RCC 7860 (cell line): ENCODE measurements around the gene FAM3D.
A peak's percentile ranks its signal among the peaks of the same experiment; 100 is the strongest.

Source experiments
- DNase-seq: peaks from one replicate; pipeline ENCODE4 v3.0.0-alpha.2; 2015; ENCODE audit warnings: low spot score
- FAIRE-seq: peaks from 2 replicates; lab custom pipeline; 2012; peaks lifted over from hg19 to GRCh38; lab: Jason Lieb, UNC

Gene FAM3D

DNA sequence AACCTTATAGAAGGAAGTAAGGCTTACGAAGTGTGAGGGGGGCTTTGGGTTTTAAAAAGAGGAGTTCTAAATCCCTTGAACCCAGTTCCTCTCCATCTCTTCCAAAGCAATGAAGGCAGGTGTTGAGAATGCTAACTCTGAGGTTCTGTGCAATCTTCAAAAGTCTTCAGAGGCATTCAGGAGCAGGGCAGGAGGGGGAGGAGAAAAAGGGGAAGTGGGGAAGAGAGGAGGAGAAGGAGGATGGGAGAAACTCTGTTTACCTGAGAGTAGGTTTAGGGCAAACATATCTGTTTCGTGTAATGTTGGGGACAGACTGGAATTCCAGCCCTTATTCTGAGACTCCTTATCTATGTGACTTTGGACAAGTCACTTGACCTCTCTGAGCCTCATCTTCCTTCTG, 36.9 kb downstream of the FAM3D start:
- DNase-seq (no peak), FAIRE-seq (no peak)

DNA sequence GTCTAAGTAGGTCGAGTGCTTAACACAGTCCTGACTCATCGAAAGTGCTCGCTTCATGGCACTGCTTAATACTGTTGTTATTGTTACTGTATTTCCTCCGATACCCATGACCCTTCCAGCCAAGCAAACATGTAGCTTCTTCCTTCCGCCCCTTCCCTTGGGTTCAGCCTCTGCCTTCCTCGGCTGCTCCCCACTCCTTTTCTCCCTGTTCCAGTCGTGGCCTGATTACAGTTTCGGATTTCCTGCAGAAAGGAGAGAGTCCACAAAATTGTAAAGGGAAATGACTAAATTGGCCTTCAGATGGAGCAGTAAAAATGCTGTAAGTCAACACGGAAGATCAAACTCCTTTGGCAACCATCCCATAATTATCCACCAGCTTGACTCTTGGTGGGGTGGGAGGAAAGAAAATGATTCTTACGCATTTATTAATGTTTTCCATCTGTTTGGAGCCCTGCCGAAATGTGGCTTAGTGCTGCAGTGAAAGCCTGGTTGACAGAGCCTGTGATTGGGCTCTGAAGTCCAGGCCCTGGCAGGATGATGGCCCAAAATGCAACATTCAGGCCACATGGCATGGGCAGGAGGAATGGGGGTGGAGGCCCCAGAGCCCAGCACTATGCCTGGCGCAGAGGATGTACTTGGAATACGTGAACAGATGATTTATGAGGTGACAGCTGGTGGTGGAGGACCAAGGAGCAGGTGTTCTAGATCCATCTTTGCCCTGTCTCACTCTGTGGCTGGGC, 37.6 kb downstream of the FAM3D start:
- no peak for FAIRE-seq
- DNase-seq = no peak

DNA sequence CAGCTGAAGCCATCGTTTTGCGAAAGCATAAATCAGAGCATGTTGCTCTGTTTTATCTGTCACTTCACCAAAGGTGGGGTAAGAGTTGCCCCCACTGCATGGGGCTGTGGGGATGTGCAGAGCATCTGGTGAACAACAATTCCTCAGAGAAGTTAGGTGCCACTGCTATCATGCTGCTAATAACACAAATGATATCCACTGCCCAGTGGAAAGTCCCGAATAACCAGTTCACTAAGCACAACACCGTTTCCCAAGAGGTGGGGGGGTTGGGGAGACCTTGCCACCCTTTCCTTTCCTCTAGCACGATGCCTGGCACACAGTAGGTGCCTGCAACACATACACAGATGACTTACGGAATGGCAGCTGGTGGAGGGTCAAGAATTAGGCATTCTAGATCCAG, 38.6 kb downstream of the FAM3D start:
- no peak for FAIRE-seq

DNA sequence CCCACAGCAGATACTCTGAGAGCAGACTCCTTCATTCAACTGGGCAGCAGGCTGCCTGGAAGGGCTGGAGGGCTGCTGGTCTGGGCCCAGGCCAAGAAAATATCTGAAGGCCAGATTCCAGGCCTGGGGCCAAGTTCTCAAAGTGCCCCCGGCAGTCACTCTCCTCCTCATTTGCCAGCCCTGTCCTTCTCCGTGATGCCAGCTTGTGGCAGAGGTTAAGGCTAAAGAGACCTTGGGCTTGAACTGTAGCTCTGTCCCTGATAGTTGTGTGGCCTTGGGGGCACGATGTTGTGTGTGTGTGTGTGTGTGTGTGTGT, 39.0 kb downstream of the FAM3D start:
- no peak for DNase-seq
- FAIRE-seq = no peak

More for the DNA sequence above, 38.6 kb downstream of the FAM3D start:
- no peak for DNase-seq

DNA sequence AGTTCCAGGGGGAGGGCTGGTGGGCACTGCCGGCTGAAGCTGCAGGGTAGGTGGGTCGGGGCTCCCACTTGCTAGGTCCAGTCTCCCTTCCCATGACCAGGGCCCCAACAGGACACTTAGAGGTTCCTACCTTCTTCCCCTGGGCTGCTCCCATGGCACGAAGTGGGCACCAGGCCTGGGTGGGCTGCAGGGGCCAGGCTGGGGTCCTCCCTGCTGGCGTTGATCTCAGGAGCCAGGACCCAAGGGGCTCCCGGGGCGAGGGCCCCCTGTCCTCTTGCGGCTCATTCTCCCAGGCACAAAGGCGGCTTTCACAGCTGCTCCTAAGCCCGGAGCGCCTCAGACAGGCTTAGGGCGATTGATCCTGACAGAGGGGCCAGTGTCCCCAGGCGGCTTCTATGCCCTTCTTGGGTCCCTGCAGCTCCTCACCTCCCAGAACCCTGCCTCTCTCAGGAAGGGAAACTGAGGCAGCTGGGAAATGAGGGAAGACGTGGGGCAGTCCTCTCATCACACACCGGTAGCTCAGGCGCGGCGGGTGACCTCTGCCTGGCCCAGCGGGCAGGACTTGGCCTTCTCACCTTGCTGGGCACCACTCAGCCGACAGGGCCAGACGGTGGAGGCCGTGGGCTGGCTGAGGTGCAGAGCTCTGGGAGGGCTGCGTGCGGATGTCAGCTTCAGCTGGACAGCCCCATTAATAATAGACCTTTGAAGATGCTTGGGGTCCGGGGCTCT, 39.6 kb downstream of the FAM3D start:
- FAIRE-seq (no peak), DNase-seq (no peak)

DNA sequence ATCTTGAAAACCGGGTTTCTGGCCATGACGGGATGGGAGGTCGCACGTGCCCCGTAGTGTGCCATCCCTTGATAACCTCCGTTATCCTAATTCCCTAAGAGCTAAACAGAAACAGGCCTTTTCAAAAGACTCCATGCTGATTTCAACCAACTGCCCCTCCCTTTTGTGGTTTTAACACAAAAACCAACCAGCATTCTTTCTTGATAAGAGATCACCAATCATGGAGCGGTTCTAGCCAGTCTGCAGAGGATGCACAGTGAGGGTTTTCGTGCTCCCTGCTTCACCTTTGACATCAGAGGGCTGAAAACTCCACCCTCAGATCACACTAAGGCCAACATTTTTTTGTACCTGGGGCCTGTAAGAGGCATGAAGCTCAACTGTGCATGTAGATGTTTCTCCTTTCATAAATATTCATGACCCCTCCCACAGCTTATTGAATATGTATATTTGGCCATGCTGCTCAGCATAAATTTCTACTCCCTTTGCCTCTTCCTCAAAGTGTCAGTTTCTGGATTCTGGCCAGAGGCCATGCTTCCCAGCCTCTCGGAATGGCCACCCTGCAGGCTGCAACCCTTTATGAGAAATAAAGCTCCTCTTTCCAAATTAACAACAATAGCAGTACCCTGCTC, 41.3 kb downstream of the FAM3D start:
- DNase-seq (no peak), FAIRE-seq (no peak)

DNA sequence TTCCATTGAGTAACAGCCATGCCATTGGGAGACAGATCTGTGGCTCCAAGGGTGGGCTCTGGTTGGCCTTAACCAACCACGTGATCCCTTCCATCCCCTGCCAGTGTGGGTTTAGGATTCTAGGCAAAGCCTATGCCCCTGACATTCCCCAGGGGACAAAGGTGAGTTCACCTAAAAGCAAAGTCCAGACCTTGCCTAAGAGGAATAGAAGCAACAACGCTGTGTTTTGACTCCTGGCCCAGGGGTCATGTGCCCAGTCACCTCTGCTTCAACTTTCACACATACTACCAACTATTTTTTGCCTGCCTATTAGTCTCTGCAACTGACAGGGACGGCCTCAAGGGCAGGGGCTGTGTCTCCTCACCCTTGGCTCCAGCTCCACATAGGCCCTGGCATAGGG, 42.0 kb downstream of the FAM3D start:
- FAIRE-seq (no peak), DNase-seq (no peak)

DNA sequence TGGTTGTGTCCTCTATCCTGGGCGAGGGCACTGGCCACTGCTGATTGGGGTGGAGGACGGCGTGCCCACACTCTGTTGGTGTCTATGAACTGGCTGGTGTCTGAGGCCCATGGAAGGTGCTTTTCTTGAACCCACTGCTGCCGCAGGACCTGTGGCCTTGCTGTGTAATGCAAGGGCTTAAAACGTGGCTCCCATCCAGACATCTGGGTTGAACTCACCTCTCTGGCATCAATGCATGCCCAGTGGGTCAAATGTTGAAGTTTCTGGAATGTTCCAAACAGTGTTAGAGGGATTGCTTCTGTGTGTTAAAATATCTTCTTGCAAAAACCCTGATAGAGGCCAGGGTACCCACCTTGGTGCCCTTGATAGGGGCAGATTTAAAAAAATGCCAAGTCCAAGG, 42.6 kb downstream of the FAM3D start:
- FAIRE-seq (no peak), DNase-seq (no peak)

DNA sequence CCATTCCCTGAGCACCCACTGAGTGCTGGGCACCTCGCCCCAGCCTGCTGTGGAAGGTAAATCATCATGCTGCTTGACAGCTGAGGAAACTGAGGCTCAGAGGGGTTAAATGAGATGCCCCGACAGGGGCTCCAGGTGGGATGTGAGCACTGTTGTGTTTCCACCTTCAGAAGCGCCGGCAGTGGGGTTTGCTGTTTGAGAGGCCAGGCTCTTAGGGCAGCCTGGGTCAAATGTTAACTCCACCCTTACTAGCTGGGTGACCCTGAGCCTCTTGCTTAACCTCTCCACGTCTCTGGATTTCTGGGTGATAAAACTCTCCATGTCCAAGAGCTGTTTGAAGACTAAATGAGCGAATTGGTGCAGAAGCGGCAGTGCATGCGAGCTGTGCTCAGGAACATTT, 43.1 kb downstream of the FAM3D start:
- FAIRE-seq (no peak), DNase-seq (no peak)

DNA sequence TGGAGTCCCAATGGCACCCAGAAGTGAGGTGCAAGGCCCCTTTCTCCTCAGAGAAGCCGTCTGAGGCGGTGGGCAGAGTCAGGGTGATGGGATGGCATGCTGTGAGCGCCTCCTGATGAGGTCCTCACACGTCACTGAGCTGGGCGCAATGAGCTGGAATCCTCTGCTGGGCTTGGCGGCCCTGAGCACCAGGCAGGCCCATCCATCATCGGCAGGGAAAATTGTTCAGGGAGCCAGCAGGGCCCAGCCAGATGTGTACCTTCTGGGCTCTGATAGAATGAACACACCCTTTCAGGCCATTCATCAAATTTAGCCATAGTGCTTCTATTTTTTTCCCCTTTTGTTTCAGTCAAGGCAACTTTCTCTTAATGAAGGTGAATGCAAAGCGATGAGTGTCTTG, 43.7 kb downstream of the FAM3D start:
- DNase-seq = no peak
- no peak for FAIRE-seq

DNA sequence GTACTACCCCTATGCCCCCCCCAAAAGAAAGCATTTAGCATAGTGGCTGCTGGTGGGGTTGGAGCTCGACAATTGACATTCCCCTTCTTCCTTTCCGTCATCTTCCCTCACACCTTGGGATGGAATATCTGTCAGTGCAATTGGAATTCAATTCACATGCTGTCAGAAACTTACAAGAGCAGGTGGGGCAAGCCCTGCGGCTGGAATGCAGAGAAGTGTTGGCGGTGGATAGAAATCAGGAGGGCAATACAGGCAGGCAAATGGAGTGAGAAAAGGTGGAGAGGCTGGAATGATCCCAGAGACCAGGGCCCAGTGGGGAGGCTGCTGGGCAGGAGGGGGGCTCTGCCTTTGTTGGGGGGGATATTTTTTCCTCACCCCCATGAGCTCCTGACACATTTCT, 44.1 kb downstream of the FAM3D start:
- FAIRE-seq (no peak), DNase-seq (no peak)

DNA sequence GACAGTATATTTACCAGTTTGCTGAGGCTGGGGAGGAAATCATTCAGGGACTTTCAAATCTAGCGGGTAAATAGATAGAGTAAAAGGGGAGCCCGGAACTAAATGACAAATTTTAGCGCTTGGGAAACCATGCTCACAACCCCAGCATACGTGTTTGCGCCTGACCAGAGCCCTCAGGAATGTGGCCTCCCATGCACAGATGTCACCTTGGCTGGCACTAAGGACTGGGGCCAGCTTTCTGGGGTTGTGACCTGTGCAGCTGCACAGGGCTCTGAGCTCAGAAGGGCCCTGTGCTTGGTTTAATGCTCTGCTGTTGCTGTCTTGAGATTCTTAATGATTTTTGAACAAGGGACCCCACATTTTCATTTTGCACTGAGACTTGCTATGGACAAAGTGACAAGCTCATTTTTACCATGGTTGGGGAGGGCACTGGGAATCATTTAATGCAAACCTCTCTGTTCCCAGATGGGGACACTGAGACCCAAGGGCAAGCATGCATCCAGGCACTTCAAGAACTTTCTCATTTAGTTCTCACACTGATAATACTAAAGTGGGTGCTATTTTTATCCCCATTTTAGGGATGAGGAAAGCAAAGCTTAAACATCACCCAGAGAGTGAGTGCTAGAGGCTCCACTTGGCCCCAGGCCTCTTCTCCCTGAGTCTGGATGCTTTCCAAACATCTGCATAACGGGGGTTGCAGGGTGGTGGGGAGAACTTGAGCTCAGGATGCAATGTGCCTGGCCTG, 45.3 kb downstream of the FAM3D start:
- FAIRE-seq = no peak
- no peak for DNase-seq

DNA sequence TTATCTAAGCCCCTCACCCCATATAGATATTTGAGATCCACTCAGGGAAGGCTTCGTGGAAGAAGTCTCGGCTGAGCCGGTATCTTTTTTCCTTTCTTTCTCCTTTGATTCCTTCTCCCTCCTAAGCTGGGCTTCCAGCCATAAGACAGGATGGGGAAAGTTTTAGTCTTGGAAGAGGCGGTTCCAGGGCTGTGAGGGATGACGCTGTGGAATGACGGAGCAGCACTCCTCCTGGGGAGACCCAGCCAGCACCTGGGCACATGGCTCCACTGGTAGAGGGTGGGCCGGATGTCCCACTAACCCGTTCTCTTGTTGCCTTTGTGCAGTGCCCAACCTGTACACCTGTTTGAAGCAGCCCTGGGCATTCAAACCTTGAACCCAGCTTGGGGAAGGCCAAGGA, 46.2 kb downstream of the FAM3D start:
- FAIRE-seq (no peak), DNase-seq (no peak)

DNA sequence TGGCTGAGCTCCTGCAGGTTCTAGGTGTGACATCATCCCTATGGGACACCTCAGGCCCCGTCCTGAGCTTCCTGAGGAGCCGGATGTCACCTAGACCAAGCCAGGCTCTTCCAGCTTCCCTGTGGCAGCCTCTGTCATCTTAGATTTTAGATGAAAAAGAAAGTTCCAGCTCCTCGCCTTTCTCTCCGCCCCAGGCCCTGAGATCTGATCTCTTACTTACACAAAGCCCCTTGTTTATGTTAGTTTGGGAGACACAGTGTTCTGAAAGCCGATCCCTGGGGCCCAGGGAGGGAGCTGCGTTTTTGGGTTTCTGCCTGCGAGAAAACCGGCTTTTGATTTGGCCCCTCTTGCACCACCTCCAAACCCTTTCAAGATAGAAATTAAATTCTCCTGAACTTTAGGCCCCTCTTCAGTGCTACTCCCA, 49.2 kb downstream of the FAM3D start:
- FAIRE-seq (no peak), DNase-seq (no peak)

DNA sequence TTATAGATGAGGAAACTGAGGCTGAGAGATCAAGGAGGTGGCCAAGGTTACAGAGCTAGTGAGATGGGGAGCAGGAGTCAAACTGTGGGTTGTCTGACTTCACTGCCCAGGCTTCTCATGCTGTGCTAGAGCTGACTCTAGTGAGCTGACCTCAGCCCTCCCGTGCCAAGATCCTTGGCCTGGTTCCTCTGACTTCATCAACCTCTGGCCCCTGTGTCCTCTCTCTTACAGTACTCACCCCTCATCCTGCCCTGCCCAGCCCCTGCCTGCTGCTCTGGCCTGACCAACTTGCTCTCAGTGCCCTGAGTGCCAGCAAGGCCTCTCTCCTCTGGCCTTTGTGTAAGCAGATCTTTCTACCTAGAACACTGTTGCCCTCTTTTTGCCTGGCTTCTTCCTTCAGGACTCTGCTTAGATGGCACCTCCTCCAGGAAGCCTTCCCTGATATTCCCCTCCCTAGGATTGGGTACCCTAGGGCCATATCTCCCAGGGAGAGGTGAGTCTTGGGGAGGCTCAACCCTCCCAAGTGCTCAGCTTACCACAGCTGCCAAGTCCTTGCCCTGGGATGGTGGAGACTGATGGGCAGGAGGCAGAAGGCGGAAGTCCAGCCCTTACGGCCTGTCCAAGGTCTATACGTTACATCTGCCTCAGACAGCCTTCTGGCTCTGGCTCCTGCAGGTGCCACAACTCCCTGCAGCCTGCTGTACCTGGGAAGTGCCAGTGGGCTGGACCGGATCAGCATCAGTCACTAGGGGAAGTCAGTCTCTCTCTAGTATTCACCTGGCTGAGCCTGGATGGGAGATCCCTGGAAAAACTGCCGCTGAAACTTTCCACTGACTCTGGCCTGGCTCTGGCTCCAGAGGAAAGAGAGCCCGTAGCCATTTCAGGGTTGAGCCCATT, 53.1 kb downstream of the FAM3D start:
- DNase-seq (peak; percentile 43), FAIRE-seq (peak; percentile 60)

DNA sequence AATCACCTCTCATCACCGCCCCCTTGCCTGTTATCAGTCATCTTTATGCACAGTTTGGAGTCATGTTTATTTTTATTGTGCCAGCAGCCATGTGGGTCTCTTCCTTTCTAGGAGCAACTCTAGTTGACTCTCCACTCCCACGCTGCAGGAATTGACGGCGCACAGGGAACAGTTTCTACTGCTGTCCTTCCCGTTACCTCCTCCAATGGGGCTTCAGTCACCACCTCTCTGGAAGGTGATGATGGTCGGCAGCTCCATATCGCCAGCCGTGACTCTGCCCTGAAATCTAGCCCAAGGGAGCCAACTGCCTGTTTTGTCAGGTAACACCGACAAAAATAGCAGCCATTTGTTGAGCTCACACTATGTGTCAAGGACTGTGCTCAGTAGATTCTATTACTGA, 53.7 kb downstream of the FAM3D start:
- FAIRE-seq = no peak
- DNase-seq = no peak

DNA sequence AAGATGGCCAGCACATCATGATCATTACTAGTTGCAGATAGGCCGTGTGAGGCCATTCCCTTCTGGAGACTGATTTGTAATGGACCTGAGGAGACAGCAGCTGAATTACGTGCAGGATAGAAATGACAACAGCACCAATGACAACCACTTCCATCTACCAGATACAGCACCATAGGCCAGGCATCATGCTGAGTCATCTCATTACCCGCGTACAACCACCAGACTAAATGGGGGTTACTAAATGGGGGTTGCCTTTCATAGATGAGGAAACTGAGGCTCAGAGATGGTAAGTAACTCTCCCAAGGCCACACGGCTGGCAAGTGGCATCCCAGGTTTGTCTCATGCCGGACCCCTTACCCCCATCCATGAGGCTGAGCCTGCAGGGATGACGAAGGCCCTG, 56.6 kb downstream of the FAM3D start:
- FAIRE-seq = peak; percentile 87

DNA sequence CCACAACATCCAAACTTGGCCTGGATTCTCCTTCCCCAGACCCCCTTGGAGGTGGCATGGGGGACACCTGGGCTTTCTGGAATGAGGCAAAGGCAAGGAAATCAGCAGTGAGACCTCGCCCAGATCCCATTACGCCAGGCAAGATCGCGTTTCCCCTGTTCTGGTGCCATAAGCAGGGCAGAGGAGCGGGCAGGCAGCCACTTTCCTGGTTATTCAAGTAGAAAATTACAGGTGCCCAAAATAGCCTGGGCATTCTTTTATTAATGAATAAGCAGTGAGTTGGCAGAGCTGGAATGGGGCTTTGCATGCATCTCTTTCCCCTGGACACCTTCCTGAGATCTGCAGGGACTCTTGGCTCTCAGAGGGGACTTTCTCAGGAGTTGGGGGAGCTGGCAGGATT, 57.9 kb downstream of the FAM3D start:
- peak; percentile 94 for FAIRE-seq
- DNase-seq = peak; percentile 82

More for the DNA sequence above, 56.6 kb downstream of the FAM3D start:
- DNase-seq = peak; percentile 89

DNA sequence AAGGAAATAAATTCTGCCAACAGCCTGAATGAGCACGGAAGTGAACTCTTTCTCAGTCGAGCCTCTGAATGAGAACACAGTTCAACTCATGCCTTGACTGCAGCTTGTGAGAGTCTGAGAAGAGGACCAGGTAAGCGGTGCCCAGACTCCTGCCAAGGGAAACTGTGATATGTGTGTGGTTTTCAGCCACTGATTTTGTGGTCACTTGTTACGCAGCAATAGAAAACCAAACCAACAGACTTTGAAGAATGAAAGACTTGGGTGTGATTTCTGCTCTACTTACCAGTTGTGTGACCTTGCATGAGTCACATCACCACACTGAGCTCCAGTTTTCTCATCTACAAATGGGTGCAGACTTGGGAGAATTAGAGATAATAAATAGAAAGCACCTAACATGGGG, 58.8 kb downstream of the FAM3D start:
- peak; percentile 92 for DNase-seq
- peak; percentile 98 for FAIRE-seq

DNA sequence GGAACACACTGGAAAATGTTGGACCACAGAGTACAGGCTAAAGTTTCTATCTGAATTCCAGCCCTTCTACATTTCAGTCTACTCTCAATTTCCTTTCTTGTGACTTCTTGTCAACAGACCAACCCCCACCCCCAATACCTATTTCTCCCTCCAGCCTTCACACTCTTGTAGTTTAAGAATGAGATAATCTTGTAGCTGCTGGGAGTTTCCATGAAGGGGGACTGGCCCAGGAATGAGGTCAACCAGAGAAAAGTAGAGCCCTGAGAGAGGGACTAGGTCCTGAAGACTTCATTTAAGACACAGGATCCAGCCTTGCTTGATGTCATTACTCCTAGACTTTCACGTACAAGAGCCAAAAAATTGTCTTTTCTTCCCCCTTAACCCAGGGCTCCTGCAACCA, 59.9 kb downstream of the FAM3D start:
- DNase-seq = no peak
- no peak for FAIRE-seq

DNA sequence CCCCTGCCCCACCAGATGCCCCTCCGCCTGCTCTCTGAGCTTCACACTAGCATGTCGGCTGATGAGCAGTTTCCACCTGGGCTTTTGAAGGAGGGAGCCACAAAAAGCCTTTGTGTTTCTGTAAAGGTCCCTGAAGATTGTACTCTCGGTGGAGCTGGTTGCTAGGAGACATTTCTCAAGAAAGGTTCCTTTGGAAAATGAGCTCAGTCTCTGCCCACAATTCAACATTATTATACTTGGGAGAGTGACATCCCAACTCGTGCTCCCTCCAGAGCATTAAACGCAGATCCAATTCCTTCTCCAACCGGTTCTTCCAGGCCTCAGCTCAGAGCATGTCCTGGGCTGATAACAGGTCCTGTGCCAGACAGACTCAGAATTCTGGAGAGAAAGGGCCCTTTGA, 62.5 kb downstream of the FAM3D start:
- FAIRE-seq = no peak
- DNase-seq = no peak
